H9 (cell line): ENCODE results near the gene IER2. TPM values are rescaled to one million over a fixed set of nuclear protein-coding genes. Genes with fewer than 3 reads are reported as not detected.
A peak's percentile ranks its signal among the peaks of the same experiment; 100 is the strongest.

ENCODE experiments used
- DNase-seq: peaks from one replicate; pipeline ENCODE4 v3.0.0-alpha.2; 2017
- H2AFZ ChIP-seq: one replicate; pipeline ENCODE4 v1.6.1; 2013; ENCODE audit warnings: mild to moderate bottlenecking, low read length, control low read depth, moderate library complexity
- H2AK5ac ChIP-seq: 2 replicates; pipeline ENCODE4 v1.6.1; 2013; ENCODE audit warnings: low read length, control low read depth, mixed read lengths; ENCODE audit not compliant: insufficient read length
- H2BK120ac ChIP-seq: one replicate; pipeline ENCODE4 v1.6.1; 2013; ENCODE audit warnings: low read depth, mild to moderate bottlenecking, low read length, control low read depth, inconsistent platforms; ENCODE audit not compliant: poor library complexity, severe bottlenecking
- H2BK12ac ChIP-seq: 2 replicates; pipeline ENCODE4 v1.6.1; 2013; ENCODE audit warnings: low read length, control low read depth, mixed read lengths, low read depth; ENCODE audit not compliant: insufficient read length
- H2BK15ac ChIP-seq: 2 replicates; pipeline ENCODE4 v1.6.1; 2013; ENCODE audit warnings: low read depth, low read length, control low read depth
- H2BK20ac ChIP-seq: one replicate; pipeline ENCODE4 v1.6.1; 2013; ENCODE audit warnings: low read depth, mild to moderate bottlenecking, low read length, control low read depth, inconsistent platforms; ENCODE audit not compliant: poor library complexity, severe bottlenecking
- H2BK5ac ChIP-seq: 2 replicates; pipeline ENCODE4 v1.6.1; 2013; ENCODE audit warnings: low read length, control low read depth, mixed read lengths; ENCODE audit not compliant: insufficient read length
- H3K14ac ChIP-seq: 2 replicates; pipeline ENCODE4 v1.6.1; 2013; ENCODE audit warnings: low read length, control low read depth; ENCODE audit not compliant: insufficient read depth
- H3K18ac ChIP-seq: 2 replicates; pipeline ENCODE4 v1.6.1; 2013; ENCODE audit warnings: low read depth, mild to moderate bottlenecking, mixed read lengths, low read length, control low read depth; ENCODE audit not compliant: insufficient read length
- H3K23ac ChIP-seq: 2 replicates; pipeline ENCODE4 v1.6.1; 2013; ENCODE audit warnings: low read length, control low read depth, mixed read lengths, low read depth; ENCODE audit not compliant: insufficient read length
- H3K23me2 ChIP-seq: 2 replicates; pipeline ENCODE4 v1.6.1; 2013; ENCODE audit warnings: low read depth, mild to moderate bottlenecking, mixed read lengths, low read length, control low read depth; ENCODE audit not compliant: insufficient read length, poor library complexity, severe bottlenecking
- H3K27ac ChIP-seq: 2 replicates; pipeline ENCODE4 v1.5.1; 2013; ENCODE audit warnings: low read length, control low read depth, mixed read lengths, low read depth; ENCODE audit not compliant: insufficient read length
- H3K27me3 ChIP-seq: 2 replicates; pipeline ENCODE4 v1.6.1; 2013; ENCODE audit warnings: low read length, control low read depth, inconsistent platforms; ENCODE audit not compliant: insufficient read depth
- H3K4ac ChIP-seq: 2 replicates; pipeline ENCODE4 v1.6.1; 2013; ENCODE audit warnings: low read depth, mild to moderate bottlenecking, control low read depth, inconsistent platforms, low read length, moderate library complexity
- H3K4me1 ChIP-seq: 2 replicates; pipeline ENCODE4 v1.6.1; 2013; ENCODE audit warnings: low read length, control low read depth, inconsistent platforms; ENCODE audit not compliant: insufficient read depth
- H3K4me2 ChIP-seq: 2 replicates; pipeline ENCODE4 v1.6.1; 2013; ENCODE audit warnings: low read length, control low read depth, mixed read lengths; ENCODE audit not compliant: insufficient read length, insufficient read depth
- H3K56ac ChIP-seq: 2 replicates; pipeline ENCODE4 v1.6.1; 2013; ENCODE audit warnings: low read depth, mild to moderate bottlenecking, mixed read lengths, low read length, control low read depth; ENCODE audit not compliant: insufficient read length
- H3K79me1 ChIP-seq: 2 replicates; pipeline ENCODE4 v1.6.1; 2013; ENCODE audit warnings: low read depth, mild to moderate bottlenecking, moderate library complexity, low read length, control low read depth, inconsistent platforms; ENCODE audit not compliant: insufficient read depth, poor library complexity, severe bottlenecking
- H3K79me2 ChIP-seq: 2 replicates; pipeline ENCODE4 v1.6.1; 2013; ENCODE audit warnings: low read length, control low read depth, inconsistent platforms; ENCODE audit not compliant: insufficient read depth
- H3K9ac ChIP-seq: 2 replicates; pipeline ENCODE4 v1.6.1; 2013; ENCODE audit warnings: low read length, control low read depth, mixed read lengths; ENCODE audit not compliant: insufficient read length; ENCODE audit errors: extremely low read depth
- H3K9me3 ChIP-seq: one replicate; pipeline ENCODE4 v1.6.1; 2013; ENCODE audit warnings: low read depth, low read length, inconsistent platforms; ENCODE audit not compliant: control insufficient read depth
- H3T11ph ChIP-seq: one replicate; pipeline ENCODE4 v1.6.1; 2013; ENCODE audit warnings: mild to moderate bottlenecking, low read length, control low read depth, inconsistent platforms
- H4K20me1 ChIP-seq: one replicate; pipeline ENCODE4 v1.6.1; 2013; ENCODE audit not compliant: control insufficient read depth, insufficient read length, insufficient read depth
- H4K5ac ChIP-seq: 2 replicates; pipeline ENCODE4 v1.6.1; 2013; ENCODE audit warnings: low read depth, mild to moderate bottlenecking, mixed read lengths, low read length, control low read depth; ENCODE audit not compliant: insufficient read length
- H4K8ac ChIP-seq: replicated peaks from 2 replicates; pipeline ENCODE4 v1.6.1; 2013; ENCODE audit warnings: low read length, control low read depth, mixed read lengths, low read depth; ENCODE audit not compliant: insufficient read length
- H4K91ac ChIP-seq: 2 replicates; pipeline ENCODE4 v1.6.1; 2013; ENCODE audit warnings: low read depth, mild to moderate bottlenecking, moderate library complexity, mixed read lengths, low read length, control low read depth; ENCODE audit not compliant: insufficient read length
- H3K27ac Mint-ChIP-seq, 3 experiments: 2 replicates in 2 of 3; 3 replicates in 1 of 3; pipeline ENCODE4 v1.8.0; 2020 to 2021; ENCODE audit warnings: mixed read lengths in 3 of 3, mild to moderate bottlenecking in 1 of 3, moderate library complexity in 1 of 3
- H3K27me3 Mint-ChIP-seq: 2 replicates; pipeline ENCODE4 v1.8.0; 2021; ENCODE audit warnings: low read depth, mild to moderate bottlenecking, moderate library complexity, mixed read lengths
- H3K36me3 Mint-ChIP-seq, 3 experiments: 2 replicates in 2 of 3; 3 replicates in 1 of 3; pipeline ENCODE4 v1.8.0; 2020 to 2021; ENCODE audit warnings: low read depth in 3 of 3, mixed read lengths in 3 of 3; ENCODE audit not compliant: insufficient read depth in 1 of 3
- H3K4me1 Mint-ChIP-seq, 2 experiments: 2 replicates each; pipeline ENCODE4 v1.8.0; 2020; ENCODE audit warnings: mixed read lengths in 2 of 2
- H3K4me3 Mint-ChIP-seq, 2 experiments: 2 replicates in 1 of 2; 3 replicates in 1 of 2; pipeline ENCODE4 v1.8.0; 2020 to 2021; ENCODE audit warnings: mild to moderate bottlenecking in 2 of 2, mixed read lengths in 2 of 2, moderate library complexity in 1 of 2
- H3K9me3 Mint-ChIP-seq, 2 experiments: 2 replicates in 1 of 2; 3 replicates in 1 of 2; pipeline ENCODE4 v1.8.0; 2020; ENCODE audit warnings: mild to moderate bottlenecking in 2 of 2, mixed read lengths in 2 of 2, moderate library complexity in 1 of 2
- WGBS: extraction: QIAGEN DNeasy Blood & Tissue Kit; methylation state at CpG from one replicate; pipeline ENCODE4 v1.1.7; 2013; ENCODE audit warnings: missing lambda C conversion rate, low lambda C conversion rate, mixed read lengths; ENCODE audit not compliant: insufficient read length; ENCODE audit errors: extremely low coverage; 5-methylcytosine and 5-hydroxymethylcytosine counted together
- total RNA-seq: library from RNA; stranded (reverse); gene quantifications from 2 replicates; pipeline ENCODE4 v1.2.1, GENCODE V29; 2021
- TF ChIP-seq, protein P1 (sequence below): fragments of 200-600 bp; sonication (generic); conservative IDR thresholded peaks from 3 replicates; pipeline ENCODE4 v1.8.0; 2021; ENCODE audit warnings: antibody characterized with exemption, mild to moderate bottlenecking

The IER2 gene
- total RNA-seq, 1 experiment from 2014 or later: 160 TPM

DNA sequence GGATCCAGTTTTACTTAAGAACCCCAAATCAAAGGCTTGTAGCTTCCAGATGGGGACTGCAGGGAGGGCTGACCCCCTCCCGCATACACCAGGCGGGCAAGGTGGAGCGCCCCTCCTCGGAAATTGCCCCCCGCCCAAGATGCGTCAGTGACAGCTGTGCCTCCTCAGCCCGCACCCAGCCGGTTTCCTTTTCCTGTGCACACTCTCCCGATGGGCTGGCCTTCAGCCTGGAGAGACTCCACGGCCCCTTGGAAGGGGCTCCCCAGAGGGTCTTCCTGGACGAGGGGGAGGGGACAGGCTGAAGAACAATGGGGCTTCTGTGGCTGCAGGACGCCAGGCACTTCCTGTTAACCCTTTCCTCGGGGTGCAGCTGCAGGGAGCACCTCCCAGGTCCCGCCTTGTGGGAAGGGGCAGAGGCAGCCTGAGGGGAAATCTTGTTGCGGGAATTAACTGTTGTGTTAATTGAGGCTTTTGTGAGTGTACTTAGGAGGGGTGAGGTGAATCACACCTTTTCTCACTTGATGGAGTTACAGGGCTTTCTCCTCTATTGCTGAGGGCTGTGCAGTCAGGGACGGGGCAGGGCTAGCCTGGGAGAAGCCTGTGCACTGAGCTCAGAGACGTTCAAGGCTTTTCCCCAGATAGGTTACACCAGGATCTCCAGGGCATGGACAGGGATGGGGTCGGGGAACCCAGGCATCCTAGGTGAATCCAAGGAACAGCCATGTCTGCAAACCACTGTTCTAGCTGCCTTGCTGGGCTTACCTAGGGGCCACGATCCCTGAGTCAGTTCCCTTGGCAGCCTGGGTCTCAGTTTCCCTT is 14.3 kb downstream of the IER2 start:
- H3K23ac ChIP-seq: no peak overlapping the region
- no peak overlapping the region for H2AK5ac ChIP-seq
- Mint-ChIP-seq H3K9me3 (no peaks in the 10 kb centered on the region), H3K36me3 (0 out of 7 replicates have a peak, but pooled peaks cover 0 to under 1% (median 0%) of the 10 kb centered on the region in 3 experiments), H3K27me3 (no peaks in the 10 kb centered on the region), H3K4me3 (peak overlapping the region; percentile 64 to 81), H3K27ac (peak overlapping the region; percentile 100), H3K4me1 (peaks cover 40 to 47% of the 10 kb centered on the region in 2 experiments)
- no peaks in the 10 kb centered on the region for H3K27me3 ChIP-seq
- TF ChIP-seq, protein P1, sequence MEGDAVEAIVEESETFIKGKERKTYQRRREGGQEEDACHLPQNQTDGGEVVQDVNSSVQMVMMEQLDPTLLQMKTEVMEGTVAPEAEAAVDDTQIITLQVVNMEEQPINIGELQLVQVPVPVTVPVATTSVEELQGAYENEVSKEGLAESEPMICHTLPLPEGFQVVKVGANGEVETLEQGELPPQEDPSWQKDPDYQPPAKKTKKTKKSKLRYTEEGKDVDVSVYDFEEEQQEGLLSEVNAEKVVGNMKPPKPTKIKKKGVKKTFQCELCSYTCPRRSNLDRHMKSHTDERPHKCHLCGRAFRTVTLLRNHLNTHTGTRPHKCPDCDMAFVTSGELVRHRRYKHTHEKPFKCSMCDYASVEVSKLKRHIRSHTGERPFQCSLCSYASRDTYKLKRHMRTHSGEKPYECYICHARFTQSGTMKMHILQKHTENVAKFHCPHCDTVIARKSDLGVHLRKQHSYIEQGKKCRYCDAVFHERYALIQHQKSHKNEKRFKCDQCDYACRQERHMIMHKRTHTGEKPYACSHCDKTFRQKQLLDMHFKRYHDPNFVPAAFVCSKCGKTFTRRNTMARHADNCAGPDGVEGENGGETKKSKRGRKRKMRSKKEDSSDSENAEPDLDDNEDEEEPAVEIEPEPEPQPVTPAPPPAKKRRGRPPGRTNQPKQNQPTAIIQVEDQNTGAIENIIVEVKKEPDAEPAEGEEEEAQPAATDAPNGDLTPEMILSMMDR: no peak
- DNase-seq: peak; percentile 100
- H2BK5ac ChIP-seq: no peak overlapping the region
- H3K9me3 ChIP-seq: no peaks in the 10 kb centered on the region
- peak overlapping the region; percentile 51 for H3K4me2 ChIP-seq
- H2BK120ac ChIP-seq: no peak overlapping the region
- no peak overlapping the region for H3K56ac ChIP-seq
- H4K8ac ChIP-seq: no peak overlapping the region
- H3T11ph ChIP-seq: no peak overlapping the region
- H3K27ac ChIP-seq: peak overlapping the region; percentile 84
- peaks cover 15% of the 10 kb centered on the region for H3K23me2 ChIP-seq
- no peak overlapping the region; the same call in 1 of the 2 replicates for H3K4ac ChIP-seq
- no peak overlapping the region for H2BK15ac ChIP-seq
- H4K91ac ChIP-seq: no peak overlapping the region
- no peaks in the 10 kb centered on the region for H3K79me2 ChIP-seq
- no peak overlapping the region for H2AFZ ChIP-seq
- H2BK12ac ChIP-seq: no peak overlapping the region
- peak overlapping the region; percentile 78 for H3K18ac ChIP-seq
- H4K5ac ChIP-seq: no peak overlapping the region
- H3K79me1 ChIP-seq: no peaks in the 10 kb centered on the region
- no CpG with 5 or more reads among the region's 19 CpGs for WGBS
- peak overlapping the region; percentile 39 for H3K14ac ChIP-seq
- peaks cover 7% of the 10 kb centered on the region; the same call in 1 of the 2 replicates for H3K4me1 ChIP-seq
- peak overlapping the region; percentile 5 for H3K9ac ChIP-seq
- no peak overlapping the region for H2BK20ac ChIP-seq
- no peaks in the 10 kb centered on the region for H4K20me1 ChIP-seq
